H1 (cell line): ENCODE measurements around the gene MTERF2.

Experiments
- CEBPB ChIP-seq: IDR thresholded peaks from 2 replicates; pipeline ENCODE4 v1.6.1; 2012; ENCODE audit warnings: low read depth, low read length
- CHD1 ChIP-seq: IDR thresholded peaks from 2 replicates; pipeline ENCODE4 v1.6.1; 2012; ENCODE audit warnings: low read depth, low read length, improper control_type of control experiment
- CTCF ChIP-seq, 3 experiments: IDR thresholded peaks; 1 replicate in 2 of 3; 2 replicates in 1 of 3; pipeline versions ENCODE4 v1.5.1 to v1.6.1; 2011; ENCODE audit warnings: low read length in 3 of 3, mild to moderate bottlenecking in 3 of 3, inconsistent platforms in 2 of 3, low read depth in 1 of 3, moderate library complexity in 1 of 3; ENCODE audit not compliant: insufficient read depth in 1 of 3; ENCODE audit errors: control extremely low read depth in 1 of 3
- E2F6 ChIP-seq: IDR thresholded peaks from 2 replicates; pipeline ENCODE4 v1.6.1; 2012; ENCODE audit warnings: inconsistent platforms
- EGR1 ChIP-seq: IDR thresholded peaks from 2 replicates; pipeline ENCODE4 v1.6.1; 2011; ENCODE audit warnings: low read depth, low read length, borderline replicate concordance
- EP300 ChIP-seq, 2 experiments: IDR thresholded peaks; 1 replicate in 1 of 2; 2 replicates in 1 of 2; pipeline ENCODE4 v1.6.1; 2011 to 2012; ENCODE audit warnings: low read depth in 2 of 2, low read length in 2 of 2, mild to moderate bottlenecking in 2 of 2, borderline replicate concordance in 1 of 2, inconsistent platforms in 1 of 2, moderate library complexity in 1 of 2
- JUN ChIP-seq: IDR thresholded peaks from 2 replicates; pipeline ENCODE4 v1.6.1; 2011; ENCODE audit warnings: low read depth, mild to moderate bottlenecking, improper control_type of control experiment, low read length
- MAX ChIP-seq: IDR thresholded peaks from 2 replicates; pipeline ENCODE4 v1.6.1; 2012; ENCODE audit warnings: inconsistent platforms
- NRF1 ChIP-seq: IDR thresholded peaks from 2 replicates; pipeline ENCODE4 v1.6.1; 2011; ENCODE audit warnings: mild to moderate bottlenecking, low read depth, low read length, improper control_type of control experiment
- POLR2AphosphoS5 ChIP-seq: IDR thresholded peaks from 2 replicates; pipeline ENCODE4 v1.6.1; 2011; ENCODE audit warnings: low read depth, low read length
- RFX5 ChIP-seq: IDR thresholded peaks from 2 replicates; pipeline ENCODE4 v1.6.1; 2011; ENCODE audit warnings: low read depth, low read length, improper control_type of control experiment, borderline replicate concordance
- YY1 ChIP-seq: IDR thresholded peaks from 2 replicates; pipeline ENCODE4 v1.6.1; 2011; ENCODE audit warnings: low read depth, mild to moderate bottlenecking, low read length
- ZNF274 ChIP-seq: IDR thresholded peaks from 2 replicates; pipeline ENCODE4 v1.7.0; 2012; ENCODE audit warnings: low read length, borderline replicate concordance; ENCODE audit errors: extremely low read depth

- no peak for TF ChIP-seq CTCF (IDR thresholded peaks at IDR 0.05; ENCODE audit: control extremely low read depth in 1 of 3, insufficient read depth in 1 of 3, low read depth in 1 of 3, low read length in 3 of 3)
- TF ChIP-seq POLR2AphosphoS5: no peak
- no peak for TF ChIP-seq MAX
- no peak for TF ChIP-seq YY1
- TF ChIP-seq CEBPB: no peak
- TF ChIP-seq JUN: no peak
- TF ChIP-seq ZNF274: no peak
- no peak for TF ChIP-seq EGR1
- TF ChIP-seq EP300 (IDR thresholded peaks at IDR 0.05; ENCODE audit: borderline replicate concordance in 1 of 2, low read depth in 2 of 2, low read length in 2 of 2): no peak
- no peak for TF ChIP-seq CHD1
- no peak for TF ChIP-seq RFX5
- no peak for TF ChIP-seq NRF1
- TF ChIP-seq E2F6: no peak
Observed at GRCh38 chr12:107011519-107011918, 24.6 kb upstream of the MTERF2 start.
